Activated CD4-positive, alpha-beta T cell treated with anti-CD3 and anti-CD28 coated beads, Interleukin-10, Interleukin-2, amounts not matched to agents 100 ng/mL and 50 ng/mL, durations not matched to agents 16 hours and 8 hours (primary cell): ENCODE results near the gene POU2F3.
A peak's percentile ranks its signal among the peaks of the same experiment; 100 is the strongest.

Experiments
- DNase-seq: peaks from one replicate; pipeline ENCODE4 v3.0.0-alpha.2; 2020

POU2F3 gene

DNA sequence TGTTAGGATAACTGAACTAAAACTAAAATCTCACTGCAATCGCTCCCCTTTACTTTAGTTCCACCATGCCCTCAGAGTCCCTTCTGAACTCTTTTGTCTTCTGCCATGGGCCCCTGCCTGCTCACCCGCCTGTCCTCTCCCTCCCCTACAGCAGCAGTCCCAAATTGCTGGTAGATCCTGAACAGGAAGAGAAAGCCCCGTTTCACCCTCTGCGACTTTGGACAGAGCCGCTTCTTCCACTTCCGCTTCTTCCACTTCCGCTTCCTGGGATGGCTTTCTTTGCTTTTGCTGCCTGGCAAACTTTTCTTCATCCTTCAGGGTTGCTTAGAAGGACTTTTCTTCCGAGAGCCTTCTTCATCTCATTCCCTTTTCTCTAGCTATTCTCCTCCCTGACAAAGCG, 49.5 kb downstream of the POU2F3 start:
- DNase-seq, result no peak

DNA sequence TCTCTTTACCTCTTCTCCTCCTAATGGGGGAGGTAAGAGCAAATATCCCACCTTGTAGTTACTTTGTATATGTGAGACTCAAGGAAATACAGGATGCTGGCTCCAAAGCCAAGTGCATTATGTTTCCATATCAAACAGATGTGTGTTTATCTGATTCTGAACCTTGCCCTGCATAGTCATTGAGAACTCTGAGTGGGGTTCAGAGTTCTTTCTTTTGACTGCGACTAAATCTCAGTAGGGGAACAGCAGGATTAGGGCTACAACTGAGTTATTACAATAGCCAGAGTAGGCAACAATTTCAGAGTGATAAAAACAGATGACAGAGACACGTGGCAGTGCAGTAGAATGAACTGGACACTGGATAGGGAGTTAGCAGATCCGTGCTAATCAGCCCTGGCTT, 51.0 kb downstream of the POU2F3 start:
- DNase-seq, result no peak

DNA sequence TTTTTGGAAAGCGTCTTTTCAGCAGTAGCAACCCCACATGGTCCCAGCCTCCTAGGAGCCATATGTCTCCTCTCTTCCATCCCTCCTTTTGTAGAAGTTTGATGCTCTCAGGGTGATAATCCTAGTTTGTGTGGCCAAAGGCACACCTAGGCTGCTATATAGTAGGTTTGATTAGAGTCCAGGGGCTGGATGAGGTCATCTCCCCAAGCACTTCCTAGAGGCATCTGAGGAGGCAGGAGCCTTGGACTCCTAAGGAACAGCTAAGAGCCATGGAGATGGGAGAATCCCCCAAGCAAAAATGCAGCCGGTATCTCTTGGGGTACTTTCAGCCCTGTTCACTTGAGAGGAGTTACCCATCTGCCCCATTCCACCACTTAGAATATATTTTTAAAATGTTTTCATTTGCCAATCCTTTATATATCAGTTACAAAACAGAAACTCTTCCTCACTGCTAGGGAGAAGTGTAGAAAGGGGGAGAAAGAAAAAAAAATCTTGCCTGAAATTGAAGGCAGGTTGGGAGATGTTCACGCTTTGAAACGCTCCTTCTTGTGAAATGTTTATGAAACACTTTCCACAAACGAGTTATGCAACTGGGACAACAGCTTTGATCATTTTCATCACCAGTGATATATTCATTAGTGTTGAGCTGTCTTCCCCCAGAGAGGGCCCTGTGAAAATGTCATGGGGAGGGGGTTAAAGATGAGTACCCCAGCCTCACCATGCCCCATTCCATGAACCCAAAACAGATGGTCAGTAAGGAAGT, 53.3 kb downstream of the POU2F3 start:
- DNase-seq, result no peak

DNA sequence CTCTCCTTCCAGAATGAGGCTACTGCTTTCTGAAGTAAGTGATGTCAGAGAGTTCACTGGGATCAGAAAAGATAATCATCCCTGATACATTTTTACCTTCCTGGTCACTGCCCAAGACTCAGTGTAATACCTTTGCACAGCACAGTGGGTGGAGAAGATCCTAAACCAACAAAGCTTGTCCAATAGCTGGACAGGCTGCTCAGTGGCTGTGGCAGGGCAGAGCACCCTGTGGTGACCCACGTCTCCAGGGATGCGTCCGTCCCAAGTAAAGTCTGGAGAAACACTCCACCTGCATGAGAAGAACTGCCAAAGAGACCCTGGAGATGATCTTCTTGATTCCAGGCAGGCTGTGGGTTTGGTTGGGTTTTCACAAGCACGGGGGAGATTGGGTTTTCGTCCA, 54.2 kb downstream of the POU2F3 start:
- no peak for DNase-seq

DNA sequence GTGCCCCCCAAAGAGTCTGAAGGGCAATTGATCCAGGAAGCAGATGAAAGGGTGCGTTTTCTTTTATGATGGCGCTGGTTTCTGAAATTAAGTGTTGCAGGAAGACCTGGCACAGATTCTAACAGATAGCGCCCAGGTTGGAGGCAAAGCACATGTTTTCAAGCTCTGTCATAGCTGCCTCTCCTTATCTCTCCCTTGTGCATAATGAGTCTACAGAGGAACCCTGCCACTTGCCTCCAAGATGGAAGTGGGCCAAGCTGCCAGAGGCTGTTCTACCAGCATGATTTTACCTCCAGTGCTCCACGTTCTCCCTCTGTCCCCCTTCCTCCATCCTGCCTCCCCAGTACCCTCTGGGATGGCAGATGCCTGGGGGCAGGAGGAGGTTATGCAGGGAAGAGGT, 55.2 kb downstream of the POU2F3 start:
- DNase-seq, result no peak

DNA sequence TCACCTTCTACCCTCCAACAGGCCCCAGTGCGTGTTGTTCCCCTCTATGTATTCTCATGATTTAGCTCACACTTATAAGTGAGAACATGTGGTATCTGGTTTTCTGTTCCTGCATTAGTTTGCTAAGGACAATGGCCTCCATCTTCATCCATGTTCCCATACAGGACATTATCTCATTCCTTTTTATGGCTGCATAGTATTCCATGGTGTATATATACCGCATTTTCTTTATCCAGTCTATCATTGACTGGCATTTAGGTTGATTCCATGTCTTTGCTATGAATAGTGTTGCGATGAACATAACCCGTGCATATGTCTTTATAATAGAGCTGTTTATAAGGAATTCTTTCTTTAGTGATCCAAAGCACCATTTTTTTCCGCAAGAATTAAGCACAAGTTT, 56.6 kb downstream of the POU2F3 start:
- DNase-seq, result no peak

DNA sequence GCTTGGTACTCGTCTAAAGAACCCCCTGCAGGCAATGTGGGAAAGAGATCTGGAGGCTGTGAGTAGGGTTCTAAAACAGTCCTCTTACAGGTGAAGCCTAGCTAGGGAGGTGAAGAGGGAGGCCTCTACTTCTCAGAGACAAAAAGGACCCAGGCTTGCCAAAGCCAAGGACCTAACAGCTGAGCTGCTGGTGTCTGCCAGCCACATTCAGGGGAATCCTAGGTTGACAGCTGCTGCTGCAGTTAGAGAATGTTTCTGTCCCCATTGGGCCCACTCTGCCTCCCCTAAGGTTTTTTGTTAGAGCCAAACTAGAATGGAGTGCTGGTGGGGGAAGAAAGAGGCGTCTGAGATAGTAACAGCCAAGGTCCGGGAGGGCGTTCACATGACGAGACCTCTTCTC, 58.5 kb downstream of the POU2F3 start:
- DNase-seq, result no peak

DNA sequence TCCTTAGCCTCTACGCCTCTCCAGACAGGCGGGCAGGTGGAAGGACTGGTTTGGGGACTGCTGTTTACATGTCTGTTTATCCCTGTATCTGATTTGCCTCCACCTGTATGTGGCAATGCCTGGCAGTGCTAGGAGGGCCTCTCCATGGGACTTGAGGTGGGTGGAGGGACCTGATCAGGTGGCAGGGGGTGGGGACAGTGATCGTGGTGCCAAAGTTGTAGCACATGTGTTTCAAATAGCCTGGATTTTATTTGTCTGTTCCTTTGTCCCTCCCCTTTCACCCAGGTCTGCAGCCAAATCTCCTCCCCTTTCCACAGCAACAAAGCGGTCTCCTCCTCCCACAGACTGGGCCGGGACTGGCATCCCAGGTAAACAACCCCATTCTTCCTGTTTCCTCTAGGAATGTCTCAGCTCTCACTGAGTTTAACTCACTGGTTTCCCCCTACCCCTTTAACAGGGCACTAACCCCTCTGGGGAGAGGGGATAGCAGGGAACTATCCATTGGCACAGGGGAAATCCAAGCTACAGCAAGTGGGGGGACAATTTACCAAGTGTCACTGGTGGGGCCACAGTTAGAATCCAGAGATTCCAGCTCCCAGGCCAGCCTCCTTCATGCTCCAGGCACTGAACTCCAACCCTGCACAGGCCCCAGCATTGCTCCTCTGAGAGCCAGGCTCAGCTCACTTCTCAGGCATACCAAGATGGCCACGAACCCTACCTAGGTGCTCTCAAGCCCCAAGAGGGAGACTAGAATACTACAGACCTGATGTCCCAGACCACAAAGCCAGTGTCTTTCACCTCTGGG, 62.3 kb downstream of the POU2F3 start:
- no peak for DNase-seq

DNA sequence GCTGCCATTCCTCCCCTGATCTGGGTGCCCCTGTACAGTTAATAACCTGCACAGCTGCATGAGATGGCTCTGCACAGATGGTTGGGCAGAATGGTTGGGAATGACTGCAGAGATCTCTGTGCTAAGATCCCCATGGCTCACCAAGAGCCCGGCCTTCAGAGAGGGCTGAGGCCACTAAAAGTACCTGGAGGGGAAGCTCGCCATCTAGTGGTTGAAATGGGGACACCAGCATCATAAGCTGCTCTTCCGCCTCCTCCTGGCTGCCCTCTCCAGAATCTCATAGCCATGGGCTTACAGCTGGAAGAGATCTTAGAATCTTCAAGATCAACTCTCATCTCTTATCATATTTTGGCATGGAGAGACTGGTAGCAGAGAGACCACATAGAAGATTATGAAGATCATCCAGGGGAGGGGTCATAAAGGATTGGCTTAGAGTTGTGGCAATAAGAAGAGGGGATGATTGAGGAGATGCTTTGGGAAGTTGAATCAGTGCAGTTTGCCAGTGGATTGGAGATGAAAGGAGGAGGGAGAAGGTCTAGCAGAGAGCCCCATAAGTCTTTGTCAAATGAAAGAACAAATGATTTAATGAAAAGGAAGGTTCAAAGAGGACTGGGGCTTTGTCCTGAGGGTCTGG, 63.2 kb downstream of the POU2F3 start:
- peak; percentile 72 for DNase-seq

DNA sequence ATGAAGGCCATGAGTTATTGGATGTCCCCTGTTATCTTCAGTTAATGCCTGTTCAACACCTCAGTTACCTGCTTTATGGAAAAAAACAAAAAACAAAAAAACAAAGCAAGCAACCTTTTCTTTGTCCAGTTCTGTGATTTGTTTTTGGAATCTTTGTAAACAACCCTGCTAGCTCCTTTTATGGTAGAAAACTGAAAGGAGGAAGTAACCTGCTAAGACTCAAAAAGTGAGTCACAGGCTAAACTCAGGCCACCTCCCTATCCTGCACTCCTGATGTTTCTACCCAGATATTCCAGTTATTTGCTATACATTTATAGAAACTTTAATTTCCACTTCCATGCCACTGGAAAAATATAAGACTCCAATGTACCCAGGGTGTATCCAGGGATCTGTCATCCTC, 64.6 kb downstream of the POU2F3 start:
- DNase-seq, result no peak

DNA sequence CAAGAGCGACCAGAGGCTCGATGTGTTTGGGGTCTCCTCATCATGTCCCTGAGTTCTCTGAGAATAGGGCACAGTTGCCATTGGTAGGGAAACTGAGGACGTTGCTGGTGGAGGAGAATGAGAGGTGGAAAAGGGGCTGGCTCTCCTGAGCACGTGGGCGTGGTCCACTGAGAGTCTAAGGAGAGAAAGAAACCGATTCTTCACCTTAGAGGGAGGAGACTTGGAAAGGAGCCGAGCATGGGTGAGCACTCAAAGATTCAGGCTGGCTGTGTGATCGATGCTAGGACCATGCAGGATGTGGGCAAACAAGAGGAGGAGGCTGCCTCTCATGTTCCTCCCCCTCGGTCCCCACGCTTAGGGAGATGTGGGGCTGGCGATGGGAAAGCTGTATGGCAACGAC, 65.3 kb downstream of the POU2F3 start:
- DNase-seq, result no peak

DNA sequence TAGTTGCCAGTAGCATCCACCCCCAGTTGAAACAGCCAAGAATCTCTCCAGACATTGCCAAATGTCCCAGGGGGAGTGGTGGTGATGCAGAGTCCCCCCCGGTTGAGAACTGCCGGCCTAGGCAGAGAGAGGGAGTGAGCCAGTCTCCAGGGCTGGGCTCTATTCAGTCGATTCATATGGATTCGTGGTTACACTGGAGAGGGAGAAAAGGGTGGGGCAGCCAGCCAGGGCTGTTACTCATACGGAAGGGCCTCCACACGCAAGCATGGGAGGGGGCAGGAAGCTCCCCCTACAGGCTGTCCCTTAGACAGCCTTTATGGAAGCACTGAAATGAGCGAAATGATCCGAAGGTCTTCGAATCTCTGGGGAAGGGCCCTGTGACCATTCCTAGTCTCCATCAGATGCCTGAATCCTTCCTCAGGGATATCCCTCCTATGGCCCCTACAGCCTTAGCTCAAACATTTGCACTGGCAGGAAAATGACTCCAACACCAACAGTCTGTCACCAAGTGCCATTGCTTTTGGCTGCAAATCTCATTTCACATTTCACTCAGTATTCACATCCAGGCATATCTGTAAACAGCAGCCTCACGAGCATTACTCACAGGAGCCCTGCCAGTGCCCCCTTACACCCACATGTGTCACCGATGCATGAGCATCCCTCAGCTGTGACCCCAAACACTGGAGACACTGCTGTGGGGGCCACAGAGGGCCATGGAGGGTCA, 66.7 kb downstream of the POU2F3 start:
- DNase-seq, result no peak

DNA sequence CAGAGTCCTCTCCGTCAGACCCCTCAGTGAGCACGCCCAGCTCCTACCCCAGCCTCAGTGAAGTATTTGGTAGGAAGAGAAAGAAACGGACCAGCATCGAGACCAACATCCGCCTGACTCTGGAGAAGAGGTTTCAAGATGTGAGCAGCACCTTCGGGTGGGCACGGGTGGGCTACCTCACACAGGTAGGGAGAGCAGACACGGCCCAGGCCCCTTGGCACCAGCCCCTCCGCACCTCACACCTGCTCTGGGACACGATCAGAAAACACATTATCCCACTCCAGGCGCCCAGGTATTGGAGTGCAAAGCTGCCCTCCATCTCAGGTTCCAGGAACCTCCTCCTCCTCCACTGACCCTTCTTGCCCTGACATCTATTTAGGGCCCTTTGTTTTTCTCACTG, 67.5 kb downstream of the POU2F3 start:
- no peak for DNase-seq

DNA sequence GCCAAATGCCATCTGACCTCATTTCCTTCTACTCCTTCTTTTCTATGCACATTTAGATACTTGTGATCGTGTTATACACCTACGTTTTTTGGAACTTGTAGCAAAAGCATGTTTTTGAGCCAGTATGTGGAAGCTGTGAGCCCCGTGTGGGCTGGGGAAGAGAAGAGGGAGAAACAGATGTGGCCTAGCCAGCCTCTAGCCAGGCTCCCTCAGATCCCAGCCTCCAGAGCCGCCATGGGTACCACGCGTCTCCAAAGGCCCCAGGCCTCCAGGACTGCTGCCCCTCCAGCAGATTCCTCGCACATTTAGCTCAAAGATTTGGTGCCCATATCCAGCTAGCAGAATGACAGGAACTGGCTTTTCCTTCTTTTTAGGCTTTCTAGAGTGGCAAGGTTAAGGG, 68.1 kb downstream of the POU2F3 start:
- DNase-seq, result no peak

DNA sequence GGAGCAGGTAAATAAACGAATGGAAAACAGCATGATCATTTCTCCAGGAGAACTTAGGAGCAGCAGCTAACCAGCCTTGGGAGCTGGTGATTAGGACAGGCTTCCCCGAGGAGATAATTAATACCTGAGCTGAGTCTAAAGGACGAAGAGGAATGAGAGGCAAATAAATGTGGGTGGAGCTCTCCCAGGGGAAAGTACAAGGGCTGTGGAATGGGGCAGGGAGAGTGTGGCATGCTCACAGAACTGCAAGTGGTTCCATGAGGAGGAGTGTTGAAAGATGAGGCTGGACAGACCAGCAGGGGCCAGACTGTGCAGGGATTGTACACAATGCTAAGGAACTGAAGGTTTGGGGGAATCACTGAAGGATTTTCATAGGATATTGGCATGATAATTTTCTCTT, 70.9 kb downstream of the POU2F3 start:
- no peak for DNase-seq

DNA sequence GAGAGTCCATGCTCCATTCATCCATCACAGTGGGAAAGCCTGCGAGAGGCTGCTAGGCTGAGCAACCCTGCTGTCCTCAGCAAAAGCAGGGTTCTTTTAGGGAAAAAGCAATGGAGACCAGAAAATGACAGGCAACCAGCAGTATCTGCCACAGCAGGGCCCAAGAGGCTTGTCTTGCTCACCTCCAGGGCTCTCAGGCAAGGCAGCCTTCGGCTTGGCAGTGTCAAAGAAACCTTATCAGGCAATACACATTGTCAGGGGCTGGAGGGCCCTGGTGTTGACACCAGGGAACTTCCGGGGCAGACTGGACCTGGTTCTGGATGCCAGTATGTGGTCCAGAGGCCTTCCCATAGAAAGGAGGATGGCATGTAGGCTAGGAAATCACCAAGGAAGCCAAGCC, 74.9 kb downstream of the POU2F3 start:
- no peak for DNase-seq

DNA sequence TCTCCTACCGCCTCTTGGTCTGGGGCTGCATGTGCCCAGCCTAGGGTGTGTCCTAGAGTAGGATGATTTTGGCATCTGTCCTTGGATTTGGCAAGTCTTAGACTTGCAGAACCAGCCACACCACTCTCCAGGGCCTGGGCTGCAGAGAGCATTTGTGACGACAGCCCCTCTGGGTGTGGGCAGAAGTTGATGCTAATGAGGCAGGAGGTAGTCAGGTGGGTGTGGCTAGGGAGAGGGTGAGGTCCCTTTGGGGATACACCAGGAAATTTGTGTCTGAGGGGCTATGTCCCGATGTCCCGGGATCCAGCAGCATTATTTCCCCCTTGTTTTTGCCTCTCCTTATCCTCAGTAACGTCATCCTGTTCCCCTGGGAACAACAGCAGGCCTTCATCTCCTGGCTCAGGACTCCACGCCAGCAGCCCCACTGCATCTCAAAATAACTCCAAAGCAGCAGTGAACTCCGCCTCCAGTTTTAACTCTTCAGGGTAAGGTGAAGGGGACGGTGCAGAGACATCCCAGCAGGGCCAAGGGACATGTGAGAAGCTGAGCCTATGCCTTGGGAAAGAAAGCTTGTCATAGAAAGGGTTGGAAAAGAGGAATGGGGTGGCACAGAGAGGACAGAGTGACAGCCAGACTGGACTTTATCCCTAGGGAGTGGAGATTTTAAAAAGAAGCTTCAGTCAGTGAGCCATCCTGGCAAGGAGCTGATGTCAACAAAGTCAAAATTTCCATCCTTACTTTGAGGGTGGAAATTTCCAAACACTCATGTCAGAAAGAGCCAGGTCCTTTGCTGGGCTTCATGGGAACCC, 77.1 kb downstream of the POU2F3 start:
- no peak for DNase-seq

DNA sequence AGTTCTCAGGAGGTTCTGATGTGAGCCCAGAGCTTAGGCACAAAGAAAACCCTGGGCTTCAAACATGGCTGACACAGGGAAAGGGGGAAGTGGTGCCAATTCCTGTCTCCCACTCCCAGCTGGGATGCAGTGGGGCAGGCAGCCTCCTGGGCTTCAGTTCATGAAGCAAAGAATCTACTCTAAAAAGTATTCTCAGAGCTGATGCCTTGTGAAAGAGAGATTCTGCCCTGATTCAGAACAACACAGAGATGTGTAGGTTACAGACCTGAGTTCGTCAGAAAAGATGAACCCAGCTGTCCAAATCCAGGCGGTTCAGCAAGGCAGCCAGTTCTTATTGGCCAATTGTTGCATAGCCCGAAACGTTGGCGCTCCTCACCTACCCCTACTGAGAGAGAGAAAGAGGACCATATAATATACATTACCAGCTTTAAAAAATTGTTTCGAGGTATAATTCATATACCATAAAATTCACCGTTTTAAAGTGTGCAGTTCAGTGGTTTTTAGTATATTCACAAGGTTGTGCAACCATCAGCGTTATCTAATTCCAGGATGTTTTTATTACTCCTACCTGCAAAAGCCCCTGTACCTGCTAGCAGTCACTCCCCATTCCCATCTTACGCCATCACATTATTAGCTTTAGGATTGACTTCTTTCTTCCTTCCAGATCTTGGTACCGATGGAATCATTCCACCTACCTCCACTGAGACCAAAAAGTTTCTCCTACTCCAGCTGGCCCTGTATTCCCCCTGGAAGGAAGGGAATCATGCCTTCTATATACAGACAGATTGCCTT, 77.9 kb downstream of the POU2F3 start:
- no peak for DNase-seq

DNA sequence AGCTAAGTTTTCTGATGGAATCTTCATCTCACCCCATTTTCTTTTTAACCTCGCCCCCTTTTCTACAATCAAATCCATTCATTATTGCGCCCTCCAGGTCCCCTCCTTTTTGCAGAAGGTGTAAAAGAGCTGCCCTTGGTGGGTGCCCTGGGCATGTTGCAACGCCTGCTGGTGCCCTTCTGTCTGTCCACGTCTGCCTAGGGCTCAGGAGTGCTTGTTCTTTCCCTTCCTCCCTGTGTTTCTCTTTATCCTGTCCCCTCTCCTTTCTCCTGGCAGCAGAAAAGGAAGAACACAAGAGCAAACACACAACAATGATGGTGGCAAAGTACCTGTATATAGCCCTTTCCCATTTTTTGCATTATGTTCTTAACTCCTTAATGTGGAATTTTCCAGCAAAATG, 79.0 kb downstream of the POU2F3 start:
- DNase-seq, result no peak

DNA sequence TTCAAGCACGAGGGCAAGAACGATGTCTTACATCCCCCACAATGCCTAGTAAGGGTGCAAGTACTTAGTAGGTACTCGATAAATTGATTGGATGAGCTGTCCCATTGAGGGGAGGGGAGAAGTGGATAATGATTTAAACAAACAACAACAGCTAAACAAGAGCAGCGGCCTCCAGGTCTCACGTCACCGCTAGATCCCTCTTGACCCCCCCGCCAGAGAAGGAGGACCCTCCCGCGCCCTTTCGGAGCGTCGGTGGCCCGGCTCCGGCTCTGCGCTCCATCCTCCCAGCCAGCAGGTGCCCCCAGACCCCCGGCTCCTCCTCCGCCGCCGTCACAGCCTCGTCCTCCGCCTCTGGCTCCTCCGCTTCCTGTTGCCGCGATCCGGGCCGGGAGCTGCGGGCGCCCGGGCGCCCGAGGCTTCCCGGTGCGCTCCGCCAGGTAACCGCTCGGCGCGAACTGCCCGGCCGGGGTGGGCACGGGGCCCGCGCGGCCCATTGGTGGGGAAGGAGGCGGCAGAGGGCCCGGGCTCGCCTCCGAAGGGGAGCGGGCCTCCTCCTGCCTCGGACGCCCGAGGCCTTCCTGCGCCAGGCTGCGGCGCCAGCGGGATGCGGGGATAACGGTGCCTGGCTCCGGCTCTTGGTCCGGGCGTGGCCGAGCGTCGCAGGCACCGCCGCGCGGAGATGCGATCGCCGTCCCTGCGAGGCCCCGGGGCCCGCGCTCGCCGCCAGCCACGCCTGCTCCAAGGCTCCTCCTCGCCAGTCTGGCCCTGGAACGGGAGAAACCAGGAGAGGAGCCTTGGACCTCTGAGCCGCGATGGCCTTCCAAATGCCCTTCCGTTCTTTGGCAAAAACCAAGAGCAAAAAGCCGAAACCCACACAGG, 85.2 kb downstream of the POU2F3 start, which contains the start of gene TLCD5:
TLCD5 (plus strand) TSS at position 368 of the 879 bp plus-strand sequence. CDS start 2,143 bp downstream, outside the sequence.
- DNase-seq, result peak; percentile 50
